Smooth muscle cell (in vitro differentiated cells): ENCODE measurements around the gene ANO4. TPM values are rescaled to one million over a fixed set of nuclear protein-coding genes. Genes with fewer than 3 reads are reported as not detected.

Source experiments
- DNase-seq: peaks from one replicate; lab custom pipeline; 2025; ENCODE audit not compliant: unreplicated experiment; lab: John Stamatoyannopoulos, UW
- H2AFZ ChIP-seq: fragments of 200-600 bp; sonication (generic); 2 replicates; pipeline ENCODE4 v1.6.0; 2016; ENCODE audit warnings: antibody characterized with exemption, low read depth, mild to moderate bottlenecking
- H3F3A ChIP-seq: fragments of 200-600 bp; sonication (generic); 2 replicates; pipeline ENCODE4 v1.6.0; 2017; ENCODE audit warnings: antibody characterized with exemption, low read depth
- H3K27ac ChIP-seq: fragments of 200-600 bp; sonication (generic); 2 replicates; pipeline ENCODE4 v1.5.1; 2016; ENCODE audit warnings: low read depth, mild to moderate bottlenecking
- H3K27me3 ChIP-seq: fragments of 200-600 bp; sonication (generic); 2 replicates; pipeline ENCODE4 v1.6.1; 2016; ENCODE audit warnings: low read depth, mild to moderate bottlenecking
- H3K36me3 ChIP-seq: fragments of 200-600 bp; sonication (generic); 2 replicates; pipeline ENCODE4 v1.5.1; 2016; ENCODE audit warnings: low read depth
- H3K4me1 ChIP-seq: fragments of 200-600 bp; sonication (generic); 2 replicates; pipeline ENCODE4 v1.5.1; 2016; ENCODE audit warnings: low read depth
- H3K4me2 ChIP-seq: fragments of 200-600 bp; sonication (generic); 2 replicates; pipeline ENCODE4 v1.6.0; 2016; ENCODE audit warnings: mild to moderate bottlenecking
- H3K4me3 ChIP-seq: fragments of 200-600 bp; sonication (generic); 2 replicates; pipeline ENCODE4 v1.5.1; 2016; ENCODE audit warnings: mild to moderate bottlenecking
- H3K79me2 ChIP-seq: fragments of 200-600 bp; sonication (generic); 2 replicates; pipeline ENCODE4 v1.6.0; 2016; ENCODE audit warnings: low read depth, mild to moderate bottlenecking
- H3K9ac ChIP-seq: fragments of 200-600 bp; sonication (generic); 2 replicates; pipeline ENCODE4 v1.6.0; 2016; ENCODE audit warnings: low read depth
- H3K9me3 ChIP-seq: fragments of 200-600 bp; sonication (generic); replicated peaks from 2 replicates; pipeline ENCODE4 v1.5.1; 2016; ENCODE audit warnings: low read depth
- H4K20me1 ChIP-seq: fragments of 200-600 bp; sonication (generic); 2 replicates; pipeline ENCODE4 v1.6.0; 2016; ENCODE audit warnings: low read depth
- WGBS: methylation state at CpG from one replicate; pipeline ENCODE4 v1.1.7; 2016; ENCODE audit warnings: low lambda C conversion rate; 5-methylcytosine and 5-hydroxymethylcytosine counted together
- polyA plus RNA-seq: library from polyadenylated mRNA; unstranded; fragments of >200 nt; fragmentation: Nextera tagmentation; extraction: Ambion mirVana; gene quantifications from 2 replicates; pipeline ENCODE4 v1.2.1, GENCODE V29; 2016
- total RNA-seq: library from RNA; depleted of rRNA; stranded (reverse); fragments of >200 nt; gene quantifications from 2 replicates; pipeline ENCODE4 v1.2.3, GENCODE V29; 2014
- TF ChIP-seq, protein P1 (sequence below): fragments of 200-600 bp; sonication (generic); IDR thresholded peaks from 2 replicates; pipeline ENCODE4 v1.5.1; 2017; ENCODE audit warnings: borderline replicate concordance, mild to moderate bottlenecking, antibody characterized with exemption; ENCODE audit not compliant: insufficient read depth, poor library complexity, severe bottlenecking

The ANO4 gene
- total and polyA plus RNA-seq, 2 experiments from 2014 or later: 27.3 to 51.7 TPM

DNA sequence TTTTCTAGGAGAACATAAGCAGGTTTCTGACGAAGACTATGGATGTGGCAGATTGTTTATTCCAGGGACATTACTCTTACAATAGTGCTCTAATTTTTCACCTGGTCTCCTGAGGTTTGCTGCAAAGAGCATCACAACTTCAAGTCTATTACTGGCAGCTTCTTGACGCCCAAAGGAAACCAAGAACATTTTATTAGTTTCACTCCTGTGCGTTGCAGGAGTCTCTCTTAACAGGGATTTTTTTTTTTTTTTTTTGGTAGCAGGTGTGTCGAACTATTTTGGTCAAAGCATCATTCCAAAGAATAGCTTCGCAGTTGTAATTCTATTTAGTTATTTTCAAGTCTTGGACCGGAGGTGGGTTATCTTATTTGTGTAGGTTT lies 1.2 kb downstream of the ANO4 start:
- TF ChIP-seq, protein P1, sequence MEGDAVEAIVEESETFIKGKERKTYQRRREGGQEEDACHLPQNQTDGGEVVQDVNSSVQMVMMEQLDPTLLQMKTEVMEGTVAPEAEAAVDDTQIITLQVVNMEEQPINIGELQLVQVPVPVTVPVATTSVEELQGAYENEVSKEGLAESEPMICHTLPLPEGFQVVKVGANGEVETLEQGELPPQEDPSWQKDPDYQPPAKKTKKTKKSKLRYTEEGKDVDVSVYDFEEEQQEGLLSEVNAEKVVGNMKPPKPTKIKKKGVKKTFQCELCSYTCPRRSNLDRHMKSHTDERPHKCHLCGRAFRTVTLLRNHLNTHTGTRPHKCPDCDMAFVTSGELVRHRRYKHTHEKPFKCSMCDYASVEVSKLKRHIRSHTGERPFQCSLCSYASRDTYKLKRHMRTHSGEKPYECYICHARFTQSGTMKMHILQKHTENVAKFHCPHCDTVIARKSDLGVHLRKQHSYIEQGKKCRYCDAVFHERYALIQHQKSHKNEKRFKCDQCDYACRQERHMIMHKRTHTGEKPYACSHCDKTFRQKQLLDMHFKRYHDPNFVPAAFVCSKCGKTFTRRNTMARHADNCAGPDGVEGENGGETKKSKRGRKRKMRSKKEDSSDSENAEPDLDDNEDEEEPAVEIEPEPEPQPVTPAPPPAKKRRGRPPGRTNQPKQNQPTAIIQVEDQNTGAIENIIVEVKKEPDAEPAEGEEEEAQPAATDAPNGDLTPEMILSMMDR: no peak
- Histone ChIP-seq H3K27ac (peak overlapping the region; percentile 94), H3K9me3 (no peaks in the 10 kb centered on the region), H3F3A (peaks cover 51% of the 10 kb centered on the region), H2AFZ (no peak overlapping the region), H3K4me2 (peak overlapping the region; percentile 88), H3K79me2 (peaks cover 14% of the 10 kb centered on the region), H4K20me1 (no peaks in the 10 kb centered on the region), H3K9ac (peak overlapping the region; percentile 80), H3K27me3 (no peaks in the 10 kb centered on the region), H3K4me1 (peaks cover 35% of the 10 kb centered on the region), H3K4me3 (peak overlapping the region; percentile 47), H3K36me3 (no peaks in the 10 kb centered on the region)
- WGBS: 57% methylated on average over 6 of the region's 6 CpGs
- no peak for DNase-seq

DNA sequence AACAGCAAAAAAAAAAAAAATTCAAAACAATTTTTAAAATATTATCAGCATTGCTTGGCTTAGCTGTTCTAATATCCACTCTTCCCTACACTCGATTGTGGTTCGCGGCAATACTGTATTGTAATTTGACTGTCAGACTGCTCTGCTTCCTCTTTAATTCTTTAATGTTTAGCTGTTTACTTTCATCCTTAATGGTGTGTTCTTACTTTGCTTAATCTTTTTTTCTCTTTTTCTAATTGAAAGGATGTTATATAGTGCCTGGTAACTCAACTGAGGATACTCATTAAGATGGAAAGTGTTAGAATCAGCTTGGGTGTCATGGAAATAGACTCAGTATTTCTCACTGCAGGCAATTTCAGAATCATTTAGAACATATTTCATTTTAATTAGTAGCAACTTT lies 2.0 kb downstream of the ANO4 start:
- H3K36me3 ChIP-seq: no peaks in the 10 kb centered on the region
- H3K27me3 ChIP-seq: no peaks in the 10 kb centered on the region
- H3K79me2 ChIP-seq: peaks cover 14% of the 10 kb centered on the region
- H3K27ac ChIP-seq: peak overlapping the region; percentile 94
- H3K4me3 ChIP-seq: peak overlapping the region; percentile 47
- peak overlapping the region; percentile 88 for H3K4me2 ChIP-seq
- 64% methylated on average over 3 of the region's 3 CpGs for WGBS
- no peak for DNase-seq
- H4K20me1 ChIP-seq: no peaks in the 10 kb centered on the region
- peaks cover 54% of the 10 kb centered on the region for H3F3A ChIP-seq
- no peak overlapping the region for H2AFZ ChIP-seq
- peaks cover 35% of the 10 kb centered on the region for H3K4me1 ChIP-seq
- no peaks in the 10 kb centered on the region for H3K9me3 ChIP-seq
- TF ChIP-seq, protein P1: no peak
- peak overlapping the region; percentile 80 for H3K9ac ChIP-seq

DNA sequence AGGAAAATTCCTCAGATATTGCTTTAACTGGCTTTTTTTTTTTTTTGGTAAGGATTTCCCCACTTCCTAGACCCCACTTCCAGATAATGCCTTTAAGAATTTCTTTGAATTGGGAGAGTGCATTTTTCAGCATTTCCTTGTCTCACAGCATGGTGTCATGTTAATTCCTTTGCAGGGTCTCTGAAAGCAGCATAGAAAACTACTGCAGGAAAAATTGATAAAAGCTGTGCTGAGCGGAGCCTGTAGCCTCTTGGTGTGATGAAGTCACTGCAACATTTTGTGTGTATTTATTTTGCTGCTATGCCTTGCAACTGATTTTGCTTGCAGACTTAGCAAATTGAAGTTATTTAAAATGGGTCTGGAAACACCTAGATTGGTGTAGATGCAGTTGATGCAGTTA lies 2.7 kb downstream of the ANO4 start:
- no peak for DNase-seq
- 25% methylated on average over 1 of the region's 1 CpG for WGBS
- Histone ChIP-seq H3K4me2 (peak overlapping the region; percentile 88), H3K9me3 (no peaks in the 10 kb centered on the region), H3K9ac (peak overlapping the region; percentile 80), H3K27ac (peak overlapping the region; percentile 94), H3K4me1 (peaks cover 35% of the 10 kb centered on the region), H2AFZ (no peak overlapping the region), H3K27me3 (no peaks in the 10 kb centered on the region), H3K36me3 (no peaks in the 10 kb centered on the region), H3K79me2 (peaks cover 14% of the 10 kb centered on the region), H4K20me1 (no peaks in the 10 kb centered on the region), H3K4me3 (peak overlapping the region; percentile 47), H3F3A (peaks cover 47% of the 10 kb centered on the region)
- TF ChIP-seq, protein P1: no peak

GRCh38 chr12:100797786-100798185 lies 3.2 kb downstream of the ANO4 start:
- Histone ChIP-seq H3K9ac (peak overlapping the region; percentile 80), H3K4me1 (peaks cover 35% of the 10 kb centered on the region), H2AFZ (no peak overlapping the region), H3K4me3 (peak overlapping the region; percentile 47), H3K36me3 (no peaks in the 10 kb centered on the region), H3K79me2 (peaks cover 14% of the 10 kb centered on the region), H3K4me2 (peak overlapping the region; percentile 88), H3K27ac (peak overlapping the region; percentile 94), H3K27me3 (no peaks in the 10 kb centered on the region), H4K20me1 (no peaks in the 10 kb centered on the region), H3K9me3 (no peaks in the 10 kb centered on the region), H3F3A (peaks cover 42% of the 10 kb centered on the region)
- TF ChIP-seq, protein P1: no peak
- DNase-seq: no peak
